Ovary (tissue), 9 donors: Measurements from ENCODE around the gene ANK3. TPM values are rescaled to one million over a fixed set of nuclear protein-coding genes. Genes with fewer than 3 reads are reported as not detected.

Experiments used
- DNase-seq, 5 donors: peaks; one replicate each; pipeline ENCODE4 v3.0.0-alpha.2; 2019 to 2020
- H3K27ac ChIP-seq, 2 donors: fragments of 200-600 bp; one replicate each; pipeline versions ENCODE4 v1.5.1 to v1.8.0; 2019 to 2022
- H3K27me3 ChIP-seq: fragments of 200-600 bp; one replicate; pipeline ENCODE4 v1.8.0; 2022
- H3K36me3 ChIP-seq: fragments of 200-600 bp; sonication (generic); one replicate; pipeline ENCODE4 v1.5.1; 2019
- H3K4me1 ChIP-seq: one replicate; pipeline ENCODE4 v1.8.1; 2013; ENCODE audit warnings: mild to moderate bottlenecking, moderate library complexity; ENCODE audit not compliant: insufficient read depth
- H3K4me3 ChIP-seq: fragments of 200-600 bp; sonication (generic); one replicate; pipeline ENCODE4 v1.5.1; 2017
- H3K9me3 ChIP-seq, 2 donors: fragments of 200-600 bp in 1 of 2; sonication (generic) in 1 of 2; one replicate each; pipeline versions ENCODE4 v1.5.1 to v1.8.1; 2013 to 2019; ENCODE audit warnings: mild to moderate bottlenecking in 1 of 2, moderate library complexity in 1 of 2
- EP300 ChIP-seq: sonication (generic); formaldehyde crosslinking; IDR thresholded peaks from one replicate; pipeline ENCODE4 v1.6.1; 2017; ENCODE audit warnings: antibody characterized with exemption
- POLR2A ChIP-seq: fragments of 450-650 bp; IDR thresholded peaks from one replicate; pipeline ENCODE4 v1.6.1; 2017; ENCODE audit warnings: antibody characterized with exemption, mild to moderate bottlenecking, moderate library complexity
- WGBS, 3 donors: extraction: QIAGEN DNeasy Blood & Tissue Kit in 1 of 3; methylation state at CpG; one replicate each; pipeline versions ENCODE4 v1.1.5 to v1.1.7; 2013 to 2017; 5-methylcytosine and 5-hydroxymethylcytosine counted together
- intact Hi-C, 4 donors: fragments of 100-400 bp; cut with DNase I; formaldehyde crosslinking; loops; one replicate each; pipeline versions ENCODE4 v1.11.0 to v1.15.1; 2022 to 2023
- polyA plus RNA-seq, 2 donors: library from polyadenylated mRNA; stranded (reverse); fragments of 200-250 nt in 1 of 2; fragments of 350-450 nt in 1 of 2; fragmentation: Illumina TruSeq in 1 of 2; extraction: RNeasy Lipid Tissue Mini Kit (QIAGEN cat#74804) in 1 of 2; gene quantifications; one replicate each; pipeline ENCODE4 v1.2.3, GENCODE V29; 2013 to 2014
- total RNA-seq, 7 donors: library from RNA; depleted of rRNA in 2 of 7; stranded (reverse); fragments of >200 nt in 2 of 7; fragmentation: NEBNext Ultra II Directional in 3 of 7; extraction: Animal tissue kit (Norgen Biotek cat#: 25700) in 3 of 7; gene quantifications; one replicate each; pipeline versions ENCODE4 v1.1.0 to v1.2.4, GENCODE V29; 2016 to 2023
- TF ChIP-seq, protein P1 (sequence below), 3 donors: fragments of 450-650 bp in 2 of 3; fragments of 200-600 bp in 1 of 3; IDR thresholded peaks; one replicate each; pipeline versions ENCODE4 v1.5.1 to v1.8.0; 2016 to 2022; ENCODE audit warnings: antibody characterized with exemption in 3 of 3, mild to moderate bottlenecking in 1 of 3
- donor health status: DM: no; HTN: no; CAD: no; lungs with moderate emphysema.
- donor health status: DM: no; HTN: no; CAD: no.
- donor health status: Bipolar disorder and iron deficiency.
- donor health status: DM: yes; HTN: yes; CAD: no.
- donor health status: DM: no; HTN: no; CAD: no.
- donor health status: DM: yes; HTN: yes; CAD: no.

Gene ANK3
- total and polyA plus RNA-seq, 9 donors, result 11.4 to 74.1 (median 28.3) TPM

DNA sequence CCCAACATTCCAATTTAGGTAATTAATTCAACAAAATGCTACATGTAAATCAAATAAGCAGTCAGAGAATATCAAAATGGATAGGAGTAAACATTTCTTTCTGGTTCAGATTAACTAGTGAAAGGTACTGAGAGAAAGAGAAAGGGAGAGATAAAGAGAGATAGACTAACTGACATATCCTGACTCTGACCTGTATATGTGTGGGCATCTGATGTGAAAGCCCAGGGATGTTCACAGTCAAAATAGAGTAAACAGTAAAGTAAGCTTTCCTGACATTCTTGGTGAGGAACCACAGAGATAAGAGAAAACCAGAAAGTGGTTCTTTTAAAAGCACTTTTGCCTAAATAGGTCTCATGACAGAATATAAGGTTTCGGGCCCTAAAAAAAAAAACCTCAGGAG, 37.5 kb upstream of the ANK3 start:
- intact Hi-C loops, result no loop called here
- no peak for DNase-seq
- Histone ChIP-seq H3K4me1 (no peaks in the 10 kb centered on the region), H3K36me3 (no peaks in the 10 kb centered on the region), H3K9me3 (no peaks in the 10 kb centered on the region), H3K27ac (no peak overlapping the region), H3K4me3 (no peak overlapping the region), H3K27me3 (no peaks in the 10 kb centered on the region)
- TF ChIP-seq EP300, result no peak
- TF ChIP-seq, protein P1, sequence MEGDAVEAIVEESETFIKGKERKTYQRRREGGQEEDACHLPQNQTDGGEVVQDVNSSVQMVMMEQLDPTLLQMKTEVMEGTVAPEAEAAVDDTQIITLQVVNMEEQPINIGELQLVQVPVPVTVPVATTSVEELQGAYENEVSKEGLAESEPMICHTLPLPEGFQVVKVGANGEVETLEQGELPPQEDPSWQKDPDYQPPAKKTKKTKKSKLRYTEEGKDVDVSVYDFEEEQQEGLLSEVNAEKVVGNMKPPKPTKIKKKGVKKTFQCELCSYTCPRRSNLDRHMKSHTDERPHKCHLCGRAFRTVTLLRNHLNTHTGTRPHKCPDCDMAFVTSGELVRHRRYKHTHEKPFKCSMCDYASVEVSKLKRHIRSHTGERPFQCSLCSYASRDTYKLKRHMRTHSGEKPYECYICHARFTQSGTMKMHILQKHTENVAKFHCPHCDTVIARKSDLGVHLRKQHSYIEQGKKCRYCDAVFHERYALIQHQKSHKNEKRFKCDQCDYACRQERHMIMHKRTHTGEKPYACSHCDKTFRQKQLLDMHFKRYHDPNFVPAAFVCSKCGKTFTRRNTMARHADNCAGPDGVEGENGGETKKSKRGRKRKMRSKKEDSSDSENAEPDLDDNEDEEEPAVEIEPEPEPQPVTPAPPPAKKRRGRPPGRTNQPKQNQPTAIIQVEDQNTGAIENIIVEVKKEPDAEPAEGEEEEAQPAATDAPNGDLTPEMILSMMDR (IDR thresholded peaks at IDR 0.05), result no peak
- no peak for TF ChIP-seq POLR2A
- WGBS, 3 donors, result 95 to 98% (median 96%) methylated on average over 1 of the region's 1 CpG

DNA sequence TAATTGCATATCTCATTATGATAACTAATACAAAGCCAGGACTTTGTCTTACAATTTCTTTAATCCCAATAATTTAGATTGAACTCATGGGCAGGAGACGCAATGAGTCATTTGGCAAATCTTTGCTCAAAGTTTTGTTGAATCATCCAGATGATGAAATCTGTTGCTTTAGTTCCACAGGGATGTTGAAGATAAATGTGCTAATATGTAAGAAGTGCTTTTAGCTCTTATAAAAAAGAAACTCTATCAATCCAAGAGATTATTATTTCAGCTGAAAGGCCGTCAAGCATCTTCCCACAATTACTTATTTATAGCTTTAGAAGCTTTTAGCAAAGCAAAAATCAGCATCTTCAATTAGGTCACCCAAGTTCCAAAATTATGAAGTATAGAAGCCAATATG, 36.8 kb upstream of the ANK3 start:
- H3K9me3 ChIP-seq, result no peaks in the 10 kb centered on the region
- H3K4me1 ChIP-seq, result no peaks in the 10 kb centered on the region
- H3K27me3 ChIP-seq, result no peaks in the 10 kb centered on the region
- TF ChIP-seq, protein P1 (IDR thresholded peaks at IDR 0.05), result no peak
- TF ChIP-seq POLR2A, result no peak
- TF ChIP-seq EP300, result no peak
- DNase-seq, result no peak
- H3K4me3 ChIP-seq, result no peak overlapping the region
- no peaks in the 10 kb centered on the region for H3K36me3 ChIP-seq
- WGBS, 3 donors, result 78 to 92% (median 92%) methylated on average over 2 of the region's 2 CpGs
- intact Hi-C loops, result no loop called here
- H3K27ac ChIP-seq, result no peak overlapping the region

DNA sequence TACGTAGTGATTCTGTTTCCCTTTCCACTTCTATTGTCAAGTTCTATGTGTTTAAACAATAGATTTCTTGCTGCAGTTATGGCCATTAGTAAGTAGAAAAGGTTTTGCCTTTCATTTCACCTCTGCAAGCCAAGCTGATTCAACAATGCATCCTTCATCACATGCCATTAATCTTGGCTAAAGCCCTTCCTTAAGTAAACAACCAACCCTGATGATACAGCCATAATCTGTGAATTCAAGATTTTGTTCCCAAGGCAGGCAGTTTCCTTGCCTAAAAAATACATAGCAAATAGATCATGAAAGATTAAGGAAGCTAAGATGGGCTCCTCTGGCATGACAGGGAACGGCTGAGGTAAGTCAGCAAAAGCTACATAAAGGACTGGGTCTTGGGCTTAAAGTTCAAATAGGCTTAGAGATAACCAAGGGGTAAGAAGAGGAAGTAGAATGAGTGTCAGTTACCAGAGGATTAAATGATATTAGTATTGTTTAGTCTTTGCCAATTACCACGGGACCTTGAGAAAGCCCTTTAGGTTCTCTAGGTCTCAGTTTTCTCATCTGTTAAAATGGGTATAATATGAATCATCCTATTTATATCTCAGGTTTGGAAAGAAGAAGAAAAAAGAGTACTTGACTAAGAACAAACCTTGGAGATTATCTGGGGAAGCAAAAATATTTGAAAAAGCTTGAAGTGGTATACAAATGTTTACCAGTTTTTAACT, 35.9 kb upstream of the ANK3 start:
- intact Hi-C loops, result no loop called here
- TF ChIP-seq POLR2A (no peak), EP300 (no peak)
- TF ChIP-seq, protein P1 (IDR thresholded peaks at IDR 0.05), result no peak
- no peak overlapping the region for H3K27ac ChIP-seq
- no peaks in the 10 kb centered on the region for H3K9me3 ChIP-seq
- H3K4me3 ChIP-seq, result no peak overlapping the region
- no peak for DNase-seq
- H3K36me3 ChIP-seq, result no peaks in the 10 kb centered on the region
- no peaks in the 10 kb centered on the region for H3K27me3 ChIP-seq
- H3K4me1 ChIP-seq, result no peaks in the 10 kb centered on the region
- WGBS, 3 donors, result 87 to 95% (median 94%) methylated on average over 3 of the region's 3 CpGs

DNA sequence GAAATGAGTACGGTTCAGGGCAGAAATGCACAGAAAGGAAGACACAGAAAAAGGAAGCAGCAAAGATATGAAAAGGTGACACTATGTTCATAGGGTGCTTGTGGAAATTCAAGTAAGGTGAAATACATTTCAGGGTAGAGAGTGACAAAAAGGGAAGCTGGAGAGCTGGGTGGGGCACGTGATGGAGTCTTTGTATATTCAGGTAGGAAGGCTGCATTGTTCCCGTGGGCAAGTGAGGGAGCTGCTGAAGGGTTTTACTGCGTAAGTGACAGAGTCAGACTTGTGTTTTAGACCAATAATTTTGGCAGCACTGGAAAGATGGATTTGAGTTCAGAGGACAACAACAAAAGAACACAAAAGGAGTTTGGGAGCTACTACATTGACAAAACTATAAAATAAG, 35.3 kb upstream of the ANK3 start:
- Histone ChIP-seq H3K27ac (no peak overlapping the region), H3K36me3 (no peaks in the 10 kb centered on the region), H3K4me3 (no peak overlapping the region), H3K4me1 (no peaks in the 10 kb centered on the region), H3K27me3 (no peaks in the 10 kb centered on the region), H3K9me3 (no peaks in the 10 kb centered on the region)
- TF ChIP-seq POLR2A (no peak), EP300 (no peak)
- TF ChIP-seq, protein P1 (IDR thresholded peaks at IDR 0.05), result no peak
- WGBS, 3 donors, result 69 to 88% (median 80%) methylated on average over 4 of the region's 4 CpGs
- no peak for DNase-seq
- intact Hi-C loops, result no loop called here
